ENCODE data around the gene RNU1-4.
A peak's percentile ranks its signal among the peaks of the same experiment; 100 is the strongest.
"Not testable (repeated sequence)": the region's sequence is repeated elsewhere in the genome, so short reads cannot be mapped to it uniquely, and the experiment has no call there.

The RNU1-4 gene

DNA sequence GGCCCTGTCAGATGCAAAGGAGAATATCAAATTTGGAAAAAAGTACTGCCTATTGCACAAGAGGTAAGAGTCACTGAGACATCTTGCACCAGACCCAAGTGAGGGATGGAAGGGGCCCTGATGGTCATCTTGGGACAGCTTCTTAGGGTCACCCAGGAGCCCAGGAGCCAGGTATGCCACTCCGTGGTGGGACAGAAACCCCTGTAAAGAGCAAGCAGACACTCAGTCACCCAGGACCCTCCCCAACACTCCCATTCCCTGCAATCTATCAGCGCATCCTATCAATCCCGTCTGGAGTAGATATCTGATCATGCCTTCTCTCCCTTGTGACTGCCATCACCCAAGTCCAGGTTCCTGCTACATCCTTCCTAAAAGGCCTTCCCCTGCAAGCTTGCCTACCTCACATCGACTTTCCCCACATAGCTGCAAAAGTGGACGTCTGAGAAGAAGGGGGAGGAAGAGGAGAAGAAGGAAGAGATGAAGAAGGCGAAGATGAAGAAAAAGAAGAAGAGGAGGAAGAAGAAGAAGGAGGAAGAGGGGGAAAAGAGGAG is 30.7 kb downstream of the RNU1-4 start:
- DNase-seq, result not testable (repeated sequence)

DNA sequence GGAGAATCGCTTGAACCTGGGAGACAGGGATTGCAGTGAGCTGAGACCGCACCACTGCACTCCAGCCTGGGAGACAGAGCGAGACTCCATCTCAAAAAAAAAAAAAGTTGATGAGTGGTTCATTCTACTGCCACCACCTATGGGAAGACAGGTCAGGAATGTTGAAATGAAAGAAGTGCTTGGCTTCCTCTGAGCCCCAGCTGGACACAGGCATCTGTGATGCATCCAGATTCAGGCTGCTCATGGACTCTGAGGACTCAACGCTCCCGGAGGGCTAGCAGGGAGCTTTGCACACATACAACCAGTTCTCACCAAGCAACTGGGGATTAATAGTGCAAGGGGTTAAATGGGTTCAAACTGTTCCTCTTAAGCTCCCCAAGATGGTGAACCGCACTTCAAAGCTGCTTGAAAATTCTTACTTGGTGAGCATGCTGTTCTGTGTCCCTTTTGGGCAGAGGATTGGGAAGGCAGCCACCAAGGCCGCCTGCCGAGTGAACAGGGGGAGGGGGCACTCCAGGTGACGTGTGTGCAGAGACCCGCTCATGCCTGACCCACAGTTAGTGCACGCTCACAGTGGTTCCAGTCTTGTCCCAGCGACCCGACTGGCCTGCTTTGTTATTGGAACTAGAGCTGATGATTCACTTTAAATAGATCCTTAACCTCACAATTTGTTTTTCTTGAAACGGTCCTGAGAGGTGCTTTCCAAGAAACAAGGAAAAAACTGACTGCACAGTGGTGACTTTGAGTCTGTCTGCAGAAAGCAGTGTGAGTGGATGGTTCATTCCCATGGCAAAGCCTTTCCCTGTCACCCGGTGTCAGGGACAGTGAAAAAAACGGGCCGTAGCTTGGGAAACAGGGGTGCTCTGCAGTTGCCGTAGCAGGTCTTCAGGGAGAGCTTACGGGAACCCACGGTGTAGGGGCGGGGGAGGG is 32.2 kb downstream of the RNU1-4 start:
- peak; percentile 10 for DNase-seq

DNA sequence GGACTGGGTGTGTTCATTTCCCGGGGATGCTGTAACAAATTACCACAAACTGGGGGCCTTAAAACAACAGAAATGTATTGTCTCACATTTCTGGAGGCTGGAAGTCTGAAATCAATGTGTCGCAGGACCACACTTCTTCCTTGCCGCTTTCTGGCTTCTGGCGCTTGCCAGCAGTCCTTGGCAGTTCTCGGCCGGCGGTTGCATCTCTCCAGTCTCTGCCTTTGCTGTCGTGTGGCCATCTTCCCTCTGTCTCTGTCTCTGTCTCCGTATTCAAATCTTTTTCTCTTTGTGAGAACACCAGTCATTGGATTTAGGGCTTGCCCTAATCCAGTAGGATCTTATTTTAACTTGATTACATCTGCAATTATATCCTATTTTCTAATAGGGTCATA is 32.9 kb downstream of the RNU1-4 start:
- not testable (repeated sequence) for DNase-seq

DNA sequence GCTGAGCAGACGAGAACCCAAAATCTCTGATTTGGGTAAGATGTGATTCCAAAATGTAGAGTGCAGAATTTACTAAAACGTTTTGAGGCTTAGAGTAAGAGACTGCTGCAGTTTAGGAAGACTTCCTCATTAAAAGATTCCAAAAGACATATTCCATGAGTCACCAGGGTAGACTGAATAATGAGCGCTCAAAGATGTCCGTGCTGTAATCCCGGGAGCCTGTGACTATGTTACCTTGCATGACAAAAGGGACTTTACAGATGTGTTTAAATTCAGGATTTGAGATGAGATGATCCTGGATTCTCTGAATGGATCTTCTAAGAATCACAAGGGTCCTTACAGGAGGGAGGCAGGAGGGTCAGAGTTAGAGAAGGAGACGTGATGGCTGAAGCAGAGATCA is 33.4 kb downstream of the RNU1-4 start:
- DNase-seq, result not testable (repeated sequence)

DNA sequence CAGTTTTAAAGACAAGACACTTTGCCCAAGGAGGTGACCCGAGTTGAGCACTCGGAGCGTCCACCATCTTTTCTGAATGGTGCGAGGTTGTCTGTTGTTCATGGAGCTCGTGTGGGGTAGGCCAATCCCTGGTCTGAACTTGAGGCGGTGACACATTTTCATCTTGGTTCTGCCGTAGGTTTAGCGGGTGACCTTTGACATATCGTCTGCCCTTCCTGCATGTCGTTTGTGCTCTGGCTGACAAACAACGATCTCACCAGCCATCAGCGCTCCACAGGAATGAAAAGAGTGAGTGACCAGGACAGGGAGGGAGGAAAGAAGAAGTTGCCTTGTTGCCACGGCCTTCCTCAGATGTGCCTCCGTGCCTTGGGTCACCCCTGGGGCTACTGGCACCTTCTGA is 34.5 kb downstream of the RNU1-4 start:
- not testable (repeated sequence) for DNase-seq

DNA sequence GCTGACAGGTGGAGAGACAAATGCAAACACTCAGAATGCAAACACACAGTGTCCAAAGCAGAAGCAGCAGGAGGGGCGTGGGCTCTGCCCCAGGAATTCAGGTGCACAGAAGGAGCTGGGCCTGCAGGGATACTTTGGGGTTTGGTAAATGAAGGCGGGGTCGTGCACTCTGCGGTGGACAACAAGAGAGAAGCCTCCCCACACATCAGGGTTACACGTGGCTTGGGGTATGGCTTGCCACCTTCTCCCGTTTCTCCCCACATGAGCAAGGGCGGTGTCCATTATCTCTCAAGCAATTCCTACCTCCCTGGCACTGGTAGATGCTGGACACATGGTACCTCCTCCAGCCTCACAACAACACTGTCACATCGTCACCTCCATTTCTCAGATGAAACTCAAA is 35.0 kb downstream of the RNU1-4 start:
- not testable (repeated sequence) for DNase-seq

DNA sequence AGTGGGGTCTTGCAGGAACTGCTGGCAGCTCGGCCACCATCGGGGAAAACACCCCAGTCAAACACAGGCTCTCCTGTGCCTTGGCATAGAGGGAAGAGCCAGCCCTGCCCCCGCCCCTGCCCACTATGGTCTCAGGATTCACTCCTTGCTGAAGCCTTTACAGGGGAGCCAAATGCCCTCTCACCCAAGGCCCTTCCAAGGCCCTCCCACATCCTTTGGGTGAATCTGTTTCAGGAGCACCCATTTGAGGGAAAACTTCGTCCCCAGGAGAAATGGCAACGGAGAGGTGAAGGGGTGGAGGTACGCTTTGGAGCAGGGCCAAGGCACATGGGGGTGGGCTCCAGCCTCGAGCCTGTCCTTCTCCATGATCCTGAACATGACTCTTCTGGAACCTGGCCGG is 35.9 kb downstream of the RNU1-4 start:
- not testable (repeated sequence) for DNase-seq

DNA sequence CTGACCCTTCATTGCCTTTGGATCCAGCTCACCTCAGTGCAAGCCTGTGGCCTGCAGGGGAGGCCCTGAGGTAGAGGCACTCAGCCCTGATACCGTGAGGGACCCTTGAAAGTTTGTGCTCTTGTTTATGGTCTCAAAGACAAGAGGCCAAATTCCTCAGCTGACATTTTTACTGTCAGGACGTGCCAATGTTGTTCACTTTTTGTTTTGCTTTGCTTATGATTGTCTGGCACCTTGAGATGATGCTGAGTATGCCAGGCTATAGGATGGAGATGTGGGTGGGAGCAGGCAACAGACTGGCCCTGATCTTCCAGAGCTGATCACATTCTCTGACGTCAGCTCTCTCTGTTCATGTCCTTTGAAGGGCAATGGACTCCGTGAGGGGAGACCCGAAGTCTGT is 36.5 kb downstream of the RNU1-4 start:
- DNase-seq, result not testable (repeated sequence)

DNA sequence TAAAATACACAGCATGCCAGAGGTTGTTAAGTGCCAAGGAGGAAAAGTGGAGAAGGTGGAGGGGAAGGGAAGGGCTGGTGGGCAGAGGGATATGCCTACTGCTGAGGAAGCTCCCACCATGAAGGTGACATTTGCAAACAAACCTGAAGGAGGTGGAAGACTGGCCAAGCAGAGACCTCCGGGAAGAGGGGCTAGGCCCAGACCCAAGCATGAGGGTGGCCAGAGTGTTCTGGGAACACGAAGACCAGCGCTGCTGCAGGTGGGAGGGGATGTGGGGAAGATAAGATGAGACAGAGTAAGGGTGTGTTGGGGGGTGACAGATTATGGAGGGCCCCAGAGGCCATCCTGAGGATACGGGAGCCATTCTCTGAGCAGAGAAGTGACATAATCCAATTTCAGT is 37.5 kb downstream of the RNU1-4 start:
- DNase-seq, result not testable (repeated sequence)

DNA sequence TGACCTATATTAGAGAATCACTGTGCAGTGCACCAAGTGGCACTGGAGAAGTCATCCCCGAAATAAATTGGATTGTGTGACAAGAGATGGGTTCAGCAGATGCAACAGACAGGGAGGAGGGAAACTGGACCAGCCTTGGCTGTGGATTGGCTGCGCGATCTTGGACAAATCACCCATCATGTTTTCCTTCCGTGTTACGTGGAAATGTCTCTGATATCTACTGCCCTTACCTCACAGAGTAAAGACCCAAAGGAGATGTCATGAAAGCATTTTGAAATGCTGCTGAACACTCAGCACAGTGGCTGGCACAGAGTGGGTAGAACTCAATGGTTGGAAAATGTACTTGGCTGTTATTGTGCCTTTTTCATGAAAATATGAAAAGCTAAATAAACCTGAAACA is 39.2 kb downstream of the RNU1-4 start:
- not testable (repeated sequence) for DNase-seq

DNA sequence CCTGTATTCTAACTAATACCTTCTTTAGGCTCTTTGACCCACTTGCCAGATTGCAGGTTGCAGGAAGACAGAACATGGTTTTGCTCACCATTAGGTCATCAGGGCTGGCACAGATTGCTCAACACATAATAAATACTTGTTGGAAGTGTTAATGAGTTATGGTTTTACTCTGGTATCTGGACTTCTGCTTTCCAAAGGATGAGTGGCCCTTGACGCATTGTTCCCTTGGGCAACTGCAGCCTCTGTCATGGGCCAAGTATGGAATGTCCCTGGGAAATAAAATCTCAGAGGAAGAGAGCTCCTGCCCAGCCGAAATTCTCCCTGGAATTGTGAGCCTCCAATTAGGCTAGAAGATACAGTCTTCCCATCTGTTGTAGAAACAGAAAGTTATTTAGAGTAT is 40.7 kb downstream of the RNU1-4 start:
- not testable (repeated sequence) for DNase-seq

DNA sequence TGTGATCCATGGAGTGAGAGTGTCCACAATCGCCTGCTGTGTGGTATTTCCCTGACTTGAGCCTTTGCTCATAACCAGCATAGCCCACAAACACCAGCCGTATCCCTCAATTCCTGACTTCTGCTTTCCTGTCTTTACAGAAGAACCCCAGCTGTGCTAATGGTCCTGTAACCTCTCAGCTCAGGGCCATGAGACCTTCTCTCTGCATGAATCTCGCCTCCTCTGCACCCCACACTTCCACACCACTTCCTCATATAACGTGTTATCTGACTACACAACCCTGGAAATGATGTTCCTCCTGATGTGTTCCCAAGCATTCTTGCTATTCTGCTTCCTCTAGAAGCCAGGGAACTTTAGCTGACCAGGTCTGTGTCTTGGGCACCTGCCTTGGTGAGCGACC is 41.3 kb downstream of the RNU1-4 start:
- DNase-seq, result not testable (repeated sequence)

DNA sequence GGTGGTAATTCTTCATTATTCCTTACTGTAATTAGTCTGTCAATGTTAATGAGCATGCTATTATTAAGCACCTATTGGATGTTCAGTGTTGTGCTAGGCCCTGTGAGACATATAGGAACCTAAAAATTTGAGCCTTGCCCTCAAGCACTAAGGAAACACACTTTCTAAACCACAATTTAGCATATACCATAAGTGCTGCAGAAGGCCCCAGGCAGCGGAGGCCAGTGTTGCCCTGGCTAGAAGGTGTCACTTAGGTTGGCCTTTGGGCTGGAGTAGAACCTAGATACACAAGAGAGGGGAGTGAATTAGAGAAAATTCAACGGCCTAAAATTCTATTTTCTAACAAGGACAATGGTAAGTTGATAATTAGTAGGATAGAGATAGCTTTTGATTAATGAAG is 44.6 kb downstream of the RNU1-4 start:
- not testable (repeated sequence) for DNase-seq

DNA sequence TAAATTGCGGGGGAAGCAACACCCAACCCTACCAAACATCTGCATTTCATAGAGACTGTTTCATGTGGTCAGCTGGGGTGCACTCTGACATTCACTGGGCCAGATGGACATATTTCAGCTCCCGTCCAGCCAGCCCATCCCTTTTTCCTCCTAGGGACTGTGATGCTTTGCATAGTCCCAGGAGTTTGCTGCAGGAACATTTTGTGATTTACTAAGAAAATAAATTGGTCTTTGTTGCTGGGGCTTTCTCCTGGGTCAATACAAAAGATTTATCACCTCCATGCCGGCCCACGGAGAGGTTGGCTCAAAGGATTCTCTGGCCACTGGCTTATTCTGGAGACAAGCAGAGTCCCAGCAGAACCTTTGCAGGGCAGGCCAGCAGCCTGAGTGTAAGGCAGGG is 46.0 kb downstream of the RNU1-4 start:
- not testable (repeated sequence) for DNase-seq

DNA sequence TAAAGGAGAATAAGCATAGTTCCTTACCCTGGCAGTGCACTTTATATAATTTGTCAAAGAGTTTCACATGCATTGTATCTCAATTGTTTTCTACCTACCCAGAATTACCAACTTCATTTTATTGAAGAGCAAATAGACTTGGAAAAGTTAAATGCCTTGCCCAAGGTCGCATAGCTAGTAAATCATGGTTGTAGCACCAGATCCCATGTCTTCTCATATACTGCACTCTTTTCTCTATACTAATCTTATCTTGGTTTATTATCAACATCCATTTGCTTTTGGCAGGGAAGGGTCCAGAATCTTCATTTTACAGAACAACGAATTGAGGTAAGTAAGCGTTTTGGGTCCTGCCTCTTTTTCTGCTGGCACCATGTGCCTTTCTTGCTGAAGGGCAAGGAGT is 46.9 kb downstream of the RNU1-4 start:
- not testable (repeated sequence) for DNase-seq

DNA sequence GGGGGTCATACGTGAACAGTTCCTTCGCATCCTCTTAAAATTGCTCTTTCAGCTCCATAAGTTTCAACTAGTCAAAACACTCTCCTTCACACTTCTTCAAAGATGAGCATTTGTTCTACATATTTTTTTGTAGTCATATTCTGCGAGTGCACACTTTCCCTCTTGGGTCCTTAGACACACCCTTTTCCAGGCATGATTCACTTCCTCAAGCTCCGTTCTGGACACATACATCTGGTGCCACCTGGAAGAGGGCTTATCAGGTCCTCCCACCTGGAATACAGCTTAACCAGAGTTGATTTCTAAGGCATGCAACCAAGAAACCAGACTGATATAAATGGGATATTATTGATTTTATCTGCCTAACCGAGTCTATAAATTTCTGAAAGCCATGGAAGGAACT is 47.4 kb downstream of the RNU1-4 start:
- DNase-seq, result not testable (repeated sequence)
